Measurements from ENCODE around the gene F3. TPM values are rescaled to one million over a fixed set of nuclear protein-coding genes. Genes with fewer than 3 reads are reported as not detected.
A peak's percentile ranks its signal among the peaks of the same experiment; 100 is the strongest.
"Not testable (repeated sequence)": the region's sequence is repeated elsewhere in the genome, so short reads cannot be mapped to it uniquely, and the experiment has no call there.

F3 gene
- polyA plus RNA-seq, 2 donors, result 28.7 to 39.1 TPM

DNA sequence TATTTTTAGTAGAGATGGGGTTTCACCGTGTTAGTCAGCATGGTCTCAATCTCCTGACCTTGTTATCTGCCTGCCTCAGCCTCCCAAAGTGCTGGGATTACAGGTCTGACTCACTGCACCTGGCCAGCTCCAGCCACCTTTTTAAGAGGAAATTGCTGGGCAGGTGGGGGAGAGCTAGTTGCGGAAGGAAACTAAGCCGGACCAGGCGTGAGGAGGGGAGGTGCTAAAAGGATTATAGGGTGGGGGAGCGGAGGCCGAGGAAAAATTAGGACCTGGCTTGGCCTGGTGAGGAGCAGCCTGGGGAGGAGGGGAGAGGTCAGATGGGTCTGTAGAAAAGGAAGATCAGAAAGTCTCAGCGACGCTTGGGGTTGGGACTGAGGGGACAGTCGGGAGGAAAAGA is 29.4 kb upstream of the F3 start:
- H3K4me1 ChIP-seq (ENCODE audit: control insufficient read depth in 2 of 2, insufficient read depth in 2 of 2, low read length in 1 of 2); H3K27ac ChIP-seq (ENCODE audit: low read depth in 2 of 2, low read length in 1 of 2); H3K27me3 ChIP-seq (ENCODE audit: control insufficient read depth in 1 of 2, insufficient read depth in 2 of 2, low read length in 2 of 2); H3K4me3 ChIP-seq (ENCODE audit: low read depth in 1 of 2, low read length in 2 of 2); H3K36me3 ChIP-seq (ENCODE audit: control insufficient read depth in 2 of 2, insufficient read depth in 2 of 2, low read length in 1 of 2); H3K9me3 ChIP-seq (ENCODE audit: control insufficient read depth in 2 of 2, insufficient read depth in 1 of 2, low read depth in 1 of 2, low read length in 1 of 2): not testable (repeated sequence)
- WGBS, 2 donors, result 83 to 88% methylated on average over 9 of the region's 9 CpGs

DNA sequence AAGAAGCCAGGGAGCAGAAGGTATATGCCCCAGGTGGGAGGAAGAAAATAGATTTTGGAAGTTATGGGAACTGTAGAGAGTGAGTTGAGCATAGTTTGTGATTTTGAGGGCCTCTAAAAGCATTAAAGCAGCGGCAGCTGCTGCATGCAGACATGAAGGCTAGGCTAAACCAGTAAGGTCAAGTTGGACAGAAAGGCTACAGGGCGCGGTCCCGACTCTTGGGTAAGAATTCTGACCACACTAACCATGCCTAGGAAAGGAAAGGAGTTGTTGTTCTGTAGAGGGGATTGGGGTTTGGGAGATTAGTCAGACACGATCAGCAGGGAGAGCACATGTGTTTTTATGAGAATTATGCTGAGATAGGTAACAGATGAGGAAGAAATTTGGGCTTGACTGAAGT is 27.2 kb upstream of the F3 start:
- H3K4me1 ChIP-seq (ENCODE audit: control insufficient read depth in 2 of 2, insufficient read depth in 2 of 2, low read length in 1 of 2); H3K27ac ChIP-seq (ENCODE audit: low read depth in 2 of 2, low read length in 1 of 2); H3K4me3 ChIP-seq (ENCODE audit: low read depth in 1 of 2, low read length in 2 of 2); H3K9me3 ChIP-seq (ENCODE audit: control insufficient read depth in 2 of 2, insufficient read depth in 1 of 2, low read depth in 1 of 2, low read length in 1 of 2); H3K27me3 ChIP-seq (ENCODE audit: control insufficient read depth in 1 of 2, insufficient read depth in 2 of 2, low read length in 2 of 2); H3K36me3 ChIP-seq (ENCODE audit: control insufficient read depth in 2 of 2, insufficient read depth in 2 of 2, low read length in 1 of 2): not testable (repeated sequence)
- WGBS, 2 donors, result 80 to 89% methylated on average over 5 of the region's 5 CpGs

DNA sequence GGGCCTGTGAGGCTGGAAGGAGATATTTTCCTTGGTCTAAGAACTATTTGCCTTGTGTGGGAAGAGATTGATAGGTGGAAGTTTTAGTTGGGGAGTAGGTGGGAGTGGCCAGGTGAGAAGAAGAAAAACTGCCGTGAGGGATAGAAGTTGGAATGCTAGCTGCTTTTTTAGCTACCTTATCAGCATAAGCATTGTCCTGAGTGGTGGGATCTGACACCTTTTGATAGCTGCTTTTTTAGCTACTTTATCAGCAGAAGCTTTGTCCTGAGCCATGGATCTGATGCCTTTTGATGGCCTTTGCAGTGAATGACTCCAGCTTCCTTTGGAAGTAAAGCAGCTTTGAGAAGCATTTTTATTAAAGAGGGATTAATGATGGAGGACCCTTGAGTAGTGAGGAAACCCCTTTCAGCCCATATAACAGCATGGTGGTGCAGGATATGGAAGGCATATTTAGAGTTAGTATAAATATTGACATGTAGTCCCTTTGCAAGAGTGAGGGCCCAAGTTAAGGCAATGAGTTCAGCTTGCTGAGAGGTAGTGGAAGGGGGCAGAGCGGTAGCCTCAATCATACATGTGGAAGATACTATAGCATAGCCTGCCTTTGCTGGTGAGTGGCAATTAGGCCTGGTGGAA is 26.5 kb upstream of the F3 start:
- not testable (repeated sequence) for H3K27me3 ChIP-seq (ENCODE audit: control insufficient read depth in 1 of 2, insufficient read depth in 2 of 2, low read length in 2 of 2); H3K27ac ChIP-seq (ENCODE audit: low read depth in 2 of 2, low read length in 1 of 2); H3K9me3 ChIP-seq (ENCODE audit: control insufficient read depth in 2 of 2, insufficient read depth in 1 of 2, low read depth in 1 of 2, low read length in 1 of 2); H3K4me3 ChIP-seq (ENCODE audit: low read depth in 1 of 2, low read length in 2 of 2); H3K4me1 ChIP-seq (ENCODE audit: control insufficient read depth in 2 of 2, insufficient read depth in 2 of 2, low read length in 1 of 2); H3K36me3 ChIP-seq (ENCODE audit: control insufficient read depth in 2 of 2, insufficient read depth in 2 of 2, low read length in 1 of 2)
- 93 to 100% methylated on average over 2 of the region's 2 CpGs for WGBS, 2 donors

DNA sequence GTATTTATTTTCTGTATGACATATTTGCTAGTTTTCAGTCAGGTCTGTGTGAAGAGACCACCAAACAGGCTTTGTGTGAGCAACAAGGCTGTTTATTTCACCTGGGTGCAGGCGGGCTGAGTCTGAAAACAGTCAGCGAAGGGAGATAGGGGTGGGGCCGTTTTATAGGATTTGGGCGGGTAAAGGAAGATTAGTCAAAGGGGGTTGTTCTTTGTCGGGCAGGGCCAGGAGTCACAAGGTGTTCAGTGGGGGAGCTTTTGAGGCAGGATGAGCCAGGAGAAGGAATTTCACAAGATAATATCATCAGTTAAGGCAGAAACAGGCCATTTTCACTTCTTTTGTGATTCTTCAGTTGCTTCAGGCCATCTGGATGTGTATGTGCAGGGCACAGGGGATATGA is 24.9 kb upstream of the F3 start:
- not testable (repeated sequence) for H3K9me3 ChIP-seq (ENCODE audit: control insufficient read depth in 2 of 2, insufficient read depth in 1 of 2, low read depth in 1 of 2, low read length in 1 of 2); H3K27ac ChIP-seq (ENCODE audit: low read depth in 2 of 2, low read length in 1 of 2); H3K4me1 ChIP-seq (ENCODE audit: control insufficient read depth in 2 of 2, insufficient read depth in 2 of 2, low read length in 1 of 2); H3K36me3 ChIP-seq (ENCODE audit: control insufficient read depth in 2 of 2, insufficient read depth in 2 of 2, low read length in 1 of 2); H3K27me3 ChIP-seq (ENCODE audit: control insufficient read depth in 1 of 2, insufficient read depth in 2 of 2, low read length in 2 of 2); H3K4me3 ChIP-seq (ENCODE audit: low read depth in 1 of 2, low read length in 2 of 2)
- WGBS, 2 donors, result 57 to 64% methylated on average over 5 of the region's 5 CpGs

DNA sequence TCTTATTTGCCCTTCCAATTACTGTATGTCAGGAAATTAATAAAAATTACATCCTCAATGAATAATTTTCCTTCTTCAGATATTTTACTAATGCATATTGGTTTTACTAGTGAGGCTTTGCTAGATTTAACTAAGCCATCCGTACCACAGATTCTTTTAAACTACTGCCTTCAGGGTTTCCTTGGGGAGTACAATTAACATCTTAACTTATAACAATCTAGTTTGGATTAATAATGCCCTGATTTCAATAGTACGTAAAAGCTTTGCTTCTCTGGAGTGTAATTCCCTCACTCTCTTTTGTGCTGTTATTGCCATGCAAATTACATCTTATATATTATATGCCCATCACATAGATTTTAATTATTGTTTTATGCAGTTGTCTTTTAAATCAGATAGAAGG is 24.3 kb upstream of the F3 start:
- H3K27ac ChIP-seq (ENCODE audit: low read depth in 2 of 2, low read length in 1 of 2), result no peak overlapping the region
- no peaks in the 10 kb centered on the region for H3K36me3 ChIP-seq (ENCODE audit: control insufficient read depth in 2 of 2, insufficient read depth in 2 of 2, low read length in 1 of 2)
- H3K27me3 ChIP-seq (ENCODE audit: control insufficient read depth in 1 of 2, insufficient read depth in 2 of 2, low read length in 2 of 2), result no peaks in the 10 kb centered on the region
- no peak overlapping the region for H3K4me3 ChIP-seq (ENCODE audit: low read depth in 1 of 2, low read length in 2 of 2)
- peaks cover 0 to 7% of the 10 kb centered on the region in 2 donors for H3K4me1 ChIP-seq (ENCODE audit: control insufficient read depth in 2 of 2, insufficient read depth in 2 of 2, low read length in 1 of 2)
- H3K9me3 ChIP-seq (ENCODE audit: control insufficient read depth in 2 of 2, insufficient read depth in 1 of 2, low read depth in 1 of 2, low read length in 1 of 2), result peaks cover 0 to 2% of the 10 kb centered on the region in 2 donors
- WGBS, 2 donors, result 94 to 96% methylated on average over 2 of the region's 2 CpGs

GRCh38 chr1:94562519-94563260 is 21.1 kb upstream of the F3 start:
- no peak overlapping the region for H3K27ac ChIP-seq (ENCODE audit: low read depth in 2 of 2, low read length in 1 of 2)

GRCh38 chr1:94560333-94560732 is 18.8 kb upstream of the F3 start:
- H3K36me3 ChIP-seq (ENCODE audit: control insufficient read depth in 2 of 2, insufficient read depth in 2 of 2, low read length in 1 of 2), result no peaks in the 10 kb centered on the region
- H3K27me3 ChIP-seq (ENCODE audit: control insufficient read depth in 1 of 2, insufficient read depth in 2 of 2, low read length in 2 of 2), result no peaks in the 10 kb centered on the region
- peaks cover 0 to 10% of the 10 kb centered on the region in 2 donors for H3K4me1 ChIP-seq (ENCODE audit: control insufficient read depth in 2 of 2, insufficient read depth in 2 of 2, low read length in 1 of 2)
- 71 to 78% methylated on average over 1 of the region's 1 CpG for WGBS, 2 donors
- H3K27ac ChIP-seq (ENCODE audit: low read depth in 2 of 2, low read length in 1 of 2), result peak overlapping the region; percentile 50 to 81
- H3K9me3 ChIP-seq (ENCODE audit: control insufficient read depth in 2 of 2, insufficient read depth in 1 of 2, low read depth in 1 of 2, low read length in 1 of 2), result peaks cover 0 to 1% of the 10 kb centered on the region in 2 donors
- no peak overlapping the region for H3K4me3 ChIP-seq (ENCODE audit: low read depth in 1 of 2, low read length in 2 of 2)

More at GRCh38 chr1:94562519-94563260, 21.1 kb upstream of the F3 start:
- H3K36me3 ChIP-seq (ENCODE audit: control insufficient read depth in 2 of 2, insufficient read depth in 2 of 2, low read length in 1 of 2), result no peaks in the 10 kb centered on the region
- 59 to 71% methylated on average over 12 of the region's 12 CpGs for WGBS, 2 donors
- no peaks in the 10 kb centered on the region for H3K27me3 ChIP-seq (ENCODE audit: control insufficient read depth in 1 of 2, insufficient read depth in 2 of 2, low read length in 2 of 2)
- peaks cover 0 to 7% of the 10 kb centered on the region in 2 donors for H3K4me1 ChIP-seq (ENCODE audit: control insufficient read depth in 2 of 2, insufficient read depth in 2 of 2, low read length in 1 of 2)
- no peaks in the 10 kb centered on the region for H3K9me3 ChIP-seq (ENCODE audit: control insufficient read depth in 2 of 2, insufficient read depth in 1 of 2, low read depth in 1 of 2, low read length in 1 of 2)
- no peak overlapping the region for H3K4me3 ChIP-seq (ENCODE audit: low read depth in 1 of 2, low read length in 2 of 2)

- Histone ChIP-seq H3K9me3 (ENCODE audit: control insufficient read depth in 2 of 2, insufficient read depth in 1 of 2, low read depth in 1 of 2, low read length in 1 of 2) (peaks cover 0 to 1% of the 10 kb centered on the region in 2 donors), H3K27me3 (ENCODE audit: control insufficient read depth in 1 of 2, insufficient read depth in 2 of 2, low read length in 2 of 2) (no peaks in the 10 kb centered on the region), H3K4me1 (ENCODE audit: control insufficient read depth in 2 of 2, insufficient read depth in 2 of 2, low read length in 1 of 2) (peaks cover 0 to 13% of the 10 kb centered on the region in 2 donors), H3K4me3 (ENCODE audit: low read depth in 1 of 2, low read length in 2 of 2) (no peak overlapping the region), H3K27ac (ENCODE audit: low read depth in 2 of 2, low read length in 1 of 2) (peak overlapping the region; percentile 50 to 81), H3K36me3 (ENCODE audit: control insufficient read depth in 2 of 2, insufficient read depth in 2 of 2, low read length in 1 of 2) (no peaks in the 10 kb centered on the region)
- 79 to 90% methylated on average over 1 of the region's 1 CpG for WGBS, 2 donors
Observed at GRCh38 chr1:94559921-94560320, 18.4 kb upstream of the F3 start.

DNA sequence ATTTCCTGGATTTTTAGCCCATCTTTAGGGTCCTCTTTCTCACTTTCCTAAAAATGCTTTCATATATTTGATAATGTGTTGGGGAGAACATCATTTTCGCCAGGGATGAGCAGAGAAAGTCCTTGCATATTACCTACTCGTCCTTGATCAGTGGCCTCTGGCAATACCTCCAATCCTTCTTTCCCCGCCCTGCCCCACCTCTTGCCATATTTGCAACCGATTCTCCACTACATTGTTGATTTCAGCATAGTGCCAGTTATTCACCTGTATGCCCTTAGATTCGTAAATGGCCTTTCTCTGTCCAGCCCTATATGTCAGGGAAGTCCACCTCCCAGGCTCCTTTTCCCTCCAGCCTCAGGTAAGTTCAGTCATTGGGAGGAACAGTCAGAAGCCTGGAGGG is 13.5 kb upstream of the F3 start:
- H3K27ac ChIP-seq (ENCODE audit: low read depth in 2 of 2, low read length in 1 of 2), result peak overlapping the region in 1 of 2 donors; percentile 8
- 82 to 83% methylated on average over 5 of the region's 5 CpGs for WGBS, 2 donors
- no peak overlapping the region for H3K4me3 ChIP-seq (ENCODE audit: low read depth in 1 of 2, low read length in 2 of 2)

DNA sequence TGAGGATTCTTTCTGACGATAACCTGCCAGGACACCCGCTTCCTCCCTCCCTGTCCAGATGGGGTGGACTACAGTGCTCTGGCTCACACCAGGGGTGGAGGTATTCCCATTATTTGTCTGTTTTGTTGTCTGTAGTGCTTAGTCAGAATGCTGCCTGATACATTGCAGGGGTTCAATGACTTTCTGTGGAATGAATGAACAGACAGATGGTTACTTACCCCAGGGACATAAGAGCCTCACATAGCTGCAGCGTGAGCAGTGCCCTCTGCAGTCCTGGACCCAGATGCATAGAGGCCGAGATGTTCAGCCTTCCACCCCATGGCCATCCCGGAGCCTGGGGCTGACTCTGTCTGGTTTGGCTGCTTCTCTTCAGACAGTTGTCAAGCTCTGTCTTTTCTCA is 13.0 kb upstream of the F3 start:
- no peaks in the 10 kb centered on the region for H3K36me3 ChIP-seq (ENCODE audit: control insufficient read depth in 2 of 2, insufficient read depth in 2 of 2, low read length in 1 of 2)
- H3K9me3 ChIP-seq (ENCODE audit: control insufficient read depth in 2 of 2, insufficient read depth in 1 of 2, low read depth in 1 of 2, low read length in 1 of 2), result peaks cover 0 to 1% of the 10 kb centered on the region in 2 donors
- no peaks in the 10 kb centered on the region for H3K27me3 ChIP-seq (ENCODE audit: control insufficient read depth in 1 of 2, insufficient read depth in 2 of 2, low read length in 2 of 2)
- H3K4me1 ChIP-seq (ENCODE audit: control insufficient read depth in 2 of 2, insufficient read depth in 2 of 2, low read length in 1 of 2), result peaks cover 3 to 18% of the 10 kb centered on the region in 2 donors
- no peak overlapping the region for H3K27ac ChIP-seq (ENCODE audit: low read depth in 2 of 2, low read length in 1 of 2)
- 88 to 92% methylated on average over 5 of the region's 5 CpGs for WGBS, 2 donors
- no peak overlapping the region for H3K4me3 ChIP-seq (ENCODE audit: low read depth in 1 of 2, low read length in 2 of 2)

More for the DNA sequence above, 13.5 kb upstream of the F3 start:
- Histone ChIP-seq H3K4me1 (ENCODE audit: control insufficient read depth in 2 of 2, insufficient read depth in 2 of 2, low read length in 1 of 2) (peaks cover 0 to 15% of the 10 kb centered on the region in 2 donors), H3K36me3 (ENCODE audit: control insufficient read depth in 2 of 2, insufficient read depth in 2 of 2, low read length in 1 of 2) (no peaks in the 10 kb centered on the region), H3K27me3 (ENCODE audit: control insufficient read depth in 1 of 2, insufficient read depth in 2 of 2, low read length in 2 of 2) (no peaks in the 10 kb centered on the region), H3K9me3 (ENCODE audit: control insufficient read depth in 2 of 2, insufficient read depth in 1 of 2, low read depth in 1 of 2, low read length in 1 of 2) (peaks cover 0 to 1% of the 10 kb centered on the region in 2 donors)

All from esophagus (tissue), 2 donors.